Body of pancreas (tissue), 4 donors: ENCODE data around the gene SH3PXD2A. TPM values are rescaled to one million over a fixed set of nuclear protein-coding genes. Genes with fewer than 3 reads are reported as not detected.
A peak's percentile ranks its signal among the peaks of the same experiment; 100 is the strongest.
"Not testable (repeated sequence)": the region's sequence is repeated elsewhere in the genome, so short reads cannot be mapped to it uniquely, and the experiment has no call there.

Experiments used
- ATAC-seq: fragments of 150-250 bp; one replicate; pipeline ENCODE4 v1.9.1; 2016
- DNase-seq, 4 donors: peaks; one replicate each; pipeline ENCODE4 v3.0.0-alpha.2; 2019
- H3K27ac ChIP-seq, 4 donors: fragments of 200-600 bp; sonication (generic); 1 replicate in 3 of 4; 2 replicates in 1 of 4; pipeline versions ENCODE4 v1.5.1 to v1.6.1; 2016 to 2019; ENCODE audit warnings: mild to moderate bottlenecking in 1 of 4, mixed read lengths in 1 of 4, moderate library complexity in 1 of 4
- H3K27me3 ChIP-seq, 2 donors: fragments of 200-600 bp; sonication (generic); one replicate each; pipeline ENCODE4 v1.6.0; 2016; ENCODE audit warnings: mild to moderate bottlenecking in 1 of 2
- H3K36me3 ChIP-seq, 2 donors: fragments of 200-600 bp; sonication (generic); replicated peaks in 1 of 2; 2 replicates each; pipeline ENCODE4 v1.5.1; 2016; ENCODE audit warnings: low read depth in 2 of 2; ENCODE audit not compliant: insufficient read depth in 1 of 2
- H3K4me1 ChIP-seq: fragments of 200-600 bp; sonication (generic); one replicate; pipeline ENCODE4 v1.6.0; 2016
- H3K4me3 ChIP-seq, 2 donors: fragments of 200-600 bp; sonication (generic); 1 replicate in 1 of 2; 2 replicates in 1 of 2; pipeline ENCODE4 v1.5.1; 2016 to 2019
- H3K9me3 ChIP-seq, 3 donors: fragments of 200-600 bp; sonication (generic); 1 replicate in 2 of 3; 2 replicates in 1 of 3; pipeline ENCODE4 v1.5.1; 2016
- CTCF ChIP-seq, 7 experiments: fragments of 450-650 bp in 4 of 7; fragments of 200-600 bp in 3 of 7; sonication (generic) in 3 of 7; IDR thresholded peaks; one replicate each; pipeline ENCODE4 v1.5.1; 2016 to 2019; ENCODE audit warnings: antibody characterized with exemption in 7 of 7
- POLR2A ChIP-seq, 3 donors: fragments of 450-650 bp; IDR thresholded peaks; one replicate each; pipeline ENCODE4 v1.6.1; 2016; ENCODE audit warnings: antibody characterized with exemption in 3 of 3, mild to moderate bottlenecking in 2 of 3
- WGBS, 2 donors: methylation state at CpG; one replicate each; pipeline ENCODE4 v1.1.5; 2017; 5-methylcytosine and 5-hydroxymethylcytosine counted together
- intact Hi-C: fragments of 100-400 bp; cut with DNase I; formaldehyde crosslinking; loops from one replicate; pipeline ENCODE4 v1.15.1; 2023
- total RNA-seq, 2 donors: library from RNA; depleted of rRNA; stranded (reverse); fragments of >200 nt; gene quantifications; one replicate each; pipeline ENCODE4 v1.1.0, GENCODE V29; 2016

SH3PXD2A gene
- total RNA-seq, 2 donors from 2014 or later, result 7.3 to 9.9 TPM

- H3K27me3 ChIP-seq, intact Hi-C loops, H3K4me3 ChIP-seq, H3K27ac ChIP-seq, DNase-seq, H3K4me1 ChIP-seq, H3K36me3 ChIP-seq, ATAC-seq, H3K9me3 ChIP-seq: not testable (repeated sequence)
- 64 to 75% methylated on average over 1 of the region's 1 CpG for WGBS, 2 donors
- TF ChIP-seq CTCF (IDR thresholded peaks at IDR 0.05), result peak in 1 of 7 experiments; percentile 2
These were observed 249.3 kb downstream of the SH3PXD2A start for GRCh38 chr10:103606097-103606438.

GRCh38 chr10:103605359-103606096 is 249.8 kb downstream of the SH3PXD2A start:
- peak; percentile 18 to 59 (median 49) for TF ChIP-seq CTCF (IDR thresholded peaks at IDR 0.05)
- no peak for TF ChIP-seq POLR2A (IDR thresholded peaks at IDR 0.05)
- DNase-seq (peak; percentile 34 to 59 (median 40)), ATAC-seq (peak; percentile 53)
- intact Hi-C loops, result no loop called here
- H3K4me3 ChIP-seq, result no peak overlapping the region
- 68 to 80% methylated on average over 9 to 12 of the region's 12 CpGs for WGBS, 2 donors
- H3K27ac ChIP-seq, result no peak overlapping the region
- no peaks in the 10 kb centered on the region for H3K27me3 ChIP-seq
- no peaks in the 10 kb centered on the region for H3K36me3 ChIP-seq
- no peaks in the 10 kb centered on the region for H3K9me3 ChIP-seq
- peaks cover 5% of the 10 kb centered on the region for H3K4me1 ChIP-seq

GRCh38 chr10:103603382-103603781 is 252.0 kb downstream of the SH3PXD2A start:
- intact Hi-C loops, result loop anchor here (5.0 kb wide), 1 partner anchor 84 kb away; no protein-coding TSS in a partner anchor
- no peaks in the 10 kb centered on the region for H3K9me3 ChIP-seq
- no peak overlapping the region for H3K4me3 ChIP-seq
- H3K36me3 ChIP-seq, result no peaks in the 10 kb centered on the region
- ATAC-seq (no peak), DNase-seq (no peak)
- no peak for TF ChIP-seq CTCF (IDR thresholded peaks at IDR 0.05)
- no peak for TF ChIP-seq POLR2A (IDR thresholded peaks at IDR 0.05)
- H3K27ac ChIP-seq, result no peak overlapping the region
- H3K27me3 ChIP-seq, result no peaks in the 10 kb centered on the region
- H3K4me1 ChIP-seq, result peaks cover 5% of the 10 kb centered on the region
- 92 to 97% methylated on average over 6 to 23 of the region's 23 CpGs for WGBS, 2 donors

GRCh38 chr10:103602852-103603155 is 252.6 kb downstream of the SH3PXD2A start:
- H3K27ac ChIP-seq, result no peak overlapping the region
- 92 to 94% methylated on average over 13 to 15 of the region's 16 CpGs for WGBS, 2 donors

More at GRCh38 chr10:103602852-103603155, 252.6 kb downstream of the SH3PXD2A start:
- H3K4me1 ChIP-seq, result peaks cover 5% of the 10 kb centered on the region
- H3K9me3 ChIP-seq, result no peaks in the 10 kb centered on the region
- no peaks in the 10 kb centered on the region for H3K36me3 ChIP-seq
- DNase-seq (no peak), ATAC-seq (no peak)
- intact Hi-C loops, result loop anchor here (5.0 kb wide), 1 partner anchor 84 kb away; no protein-coding TSS in a partner anchor
- TF ChIP-seq CTCF (IDR thresholded peaks at IDR 0.05), result no peak
- TF ChIP-seq POLR2A (IDR thresholded peaks at IDR 0.05), result no peak
- H3K27me3 ChIP-seq, result no peaks in the 10 kb centered on the region
- H3K4me3 ChIP-seq, result no peak overlapping the region
